SU-DHL-6 (cell line): ENCODE results near the gene IKBKE.

ENCODE experiments used
- EZH2phosphoT487 ChIP-seq: fragments of 200-600 bp; sonication (generic), shearing (Covaris generic); conservative IDR thresholded peaks from 2 replicates; pipeline ENCODE4 v1.6.1; 2018; ENCODE audit warnings: mild to moderate bottlenecking, antibody characterized with exemption, low read length, moderate library complexity, mixed read lengths
- TF ChIP-seq, protein P1 (sequence below): fragments of 200-600 bp; sonication (generic); IDR thresholded peaks from one replicate; pipeline ENCODE4 v1.5.1; 2017; ENCODE audit warnings: antibody characterized with exemption, mild to moderate bottlenecking, low read length, moderate library complexity; ENCODE audit not compliant: insufficient read depth, poor library complexity, severe bottlenecking

- TF ChIP-seq, protein P1, sequence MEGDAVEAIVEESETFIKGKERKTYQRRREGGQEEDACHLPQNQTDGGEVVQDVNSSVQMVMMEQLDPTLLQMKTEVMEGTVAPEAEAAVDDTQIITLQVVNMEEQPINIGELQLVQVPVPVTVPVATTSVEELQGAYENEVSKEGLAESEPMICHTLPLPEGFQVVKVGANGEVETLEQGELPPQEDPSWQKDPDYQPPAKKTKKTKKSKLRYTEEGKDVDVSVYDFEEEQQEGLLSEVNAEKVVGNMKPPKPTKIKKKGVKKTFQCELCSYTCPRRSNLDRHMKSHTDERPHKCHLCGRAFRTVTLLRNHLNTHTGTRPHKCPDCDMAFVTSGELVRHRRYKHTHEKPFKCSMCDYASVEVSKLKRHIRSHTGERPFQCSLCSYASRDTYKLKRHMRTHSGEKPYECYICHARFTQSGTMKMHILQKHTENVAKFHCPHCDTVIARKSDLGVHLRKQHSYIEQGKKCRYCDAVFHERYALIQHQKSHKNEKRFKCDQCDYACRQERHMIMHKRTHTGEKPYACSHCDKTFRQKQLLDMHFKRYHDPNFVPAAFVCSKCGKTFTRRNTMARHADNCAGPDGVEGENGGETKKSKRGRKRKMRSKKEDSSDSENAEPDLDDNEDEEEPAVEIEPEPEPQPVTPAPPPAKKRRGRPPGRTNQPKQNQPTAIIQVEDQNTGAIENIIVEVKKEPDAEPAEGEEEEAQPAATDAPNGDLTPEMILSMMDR: no peak
- TF ChIP-seq EZH2phosphoT487: no peak
Measured at GRCh38 chr1:206472886-206473285, 2.6 kb downstream of the IKBKE start.
